Stimulated activated CD4-positive, alpha-beta T cell treated with anti-CD3 and anti-CD28 coated beads, TNF-alpha, amount 100 ng/mL, for 24 hours (primary cell): ENCODE results near the gene FAM53B.
"Not testable (repeated sequence)": the region's sequence is repeated elsewhere in the genome, so short reads cannot be mapped to it uniquely, and the experiment has no call there.

Experiments
- DNase-seq, 3 experiments: peaks; one replicate each; pipeline ENCODE4 v3.0.0-alpha.2; 2020; ENCODE audit warnings: low read depth in 3 of 3

Gene FAM53B

GRCh38 chr10:124610851-124611250 is 133.3 kb downstream of the FAM53B start:
- not testable (repeated sequence) for DNase-seq

GRCh38 chr10:124610186-124610585 is 134.0 kb downstream of the FAM53B start:
- not testable (repeated sequence) for DNase-seq

GRCh38 chr10:124609698-124610097 is 134.5 kb downstream of the FAM53B start:
- DNase-seq: no peak

GRCh38 chr10:124608093-124608721 is 136.0 kb downstream of the FAM53B start:
- DNase-seq: no peak

GRCh38 chr10:124607693-124608092 is 136.5 kb downstream of the FAM53B start:
- DNase-seq: no peak

GRCh38 chr10:124606822-124607221 is 137.4 kb downstream of the FAM53B start:
- DNase-seq: no peak

GRCh38 chr10:124605856-124606812 is 138.0 kb downstream of the FAM53B start:
- DNase-seq: no peak

GRCh38 chr10:124605481-124605855 is 138.7 kb downstream of the FAM53B start:
- no peak for DNase-seq

GRCh38 chr10:124605001-124605370 is 139.2 kb downstream of the FAM53B start:
- no peak for DNase-seq

- DNase-seq: no peak
These were observed 139.8 kb downstream of the FAM53B start for GRCh38 chr10:124604214-124605000.

- no peak for DNase-seq
These were observed 140.6 kb downstream of the FAM53B start for GRCh38 chr10:124603376-124604213.

- no peak for DNase-seq
These were observed 141.4 kb downstream of the FAM53B start for GRCh38 chr10:124602646-124603365.

- no peak for DNase-seq
These were observed 142.0 kb downstream of the FAM53B start for GRCh38 chr10:124602121-124602561.

GRCh38 chr10:124601431-124602120 is 142.6 kb downstream of the FAM53B start:
- no peak for DNase-seq

- no peak for DNase-seq
These were observed 143.2 kb downstream of the FAM53B start for GRCh38 chr10:124601016-124601415.

- no peak for DNase-seq
These were observed 143.9 kb downstream of the FAM53B start for GRCh38 chr10:124600051-124600880.

GRCh38 chr10:124599588-124600050 is 144.6 kb downstream of the FAM53B start:
- DNase-seq: no peak

- DNase-seq: no peak
These were observed 145.2 kb downstream of the FAM53B start for GRCh38 chr10:124598773-124599587.
